T-helper 1 cell (primary cell): ENCODE results near the gene TOR4A.

ENCODE experiments used
- DNase-seq, 5 donors: peaks; one replicate each; pipeline ENCODE4 v3.0.0-alpha.2; 2012 to 2020

TOR4A gene

DNA sequence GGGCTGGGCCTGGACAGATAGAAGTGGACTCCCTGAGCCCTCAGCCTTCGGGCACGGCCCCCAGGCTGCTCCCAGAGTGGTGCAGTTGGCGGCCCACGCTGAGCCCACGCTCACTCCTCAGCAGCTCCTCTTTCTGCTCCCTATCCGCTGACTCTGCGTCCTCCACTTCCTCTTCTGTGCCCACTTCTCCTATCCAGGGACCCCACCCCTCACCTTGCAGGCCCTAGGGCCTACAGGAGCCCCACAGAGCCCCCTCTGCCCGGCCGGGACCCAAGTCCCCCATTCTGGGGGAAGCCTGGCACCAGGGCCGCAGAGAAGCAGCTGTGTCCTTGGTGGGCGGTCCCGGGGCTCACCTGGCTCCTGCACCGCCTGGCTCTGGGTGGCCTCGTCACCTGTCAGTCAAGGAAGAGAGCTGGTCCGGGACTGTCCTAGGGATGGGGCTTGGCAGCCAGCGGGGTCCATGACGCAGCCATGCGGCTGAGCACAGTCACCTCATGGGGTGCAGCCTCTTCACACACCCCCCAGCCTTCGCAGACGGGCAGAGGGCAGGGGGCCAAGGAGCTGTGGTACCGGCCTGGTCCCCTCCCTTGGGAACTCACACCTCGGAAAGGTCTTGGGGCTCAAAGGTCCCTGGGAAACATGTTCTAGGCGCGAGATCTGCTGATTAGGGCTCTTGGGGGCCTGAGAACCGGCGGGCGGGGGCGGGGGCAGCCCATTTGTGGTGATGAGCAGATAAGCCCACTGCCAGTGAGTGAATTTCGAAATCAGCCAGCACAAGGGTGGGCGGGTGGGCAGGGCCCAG is 29.9 kb downstream of the TOR4A start:
- DNase-seq, result peak in 1 of 5 donors; percentile 12

DNA sequence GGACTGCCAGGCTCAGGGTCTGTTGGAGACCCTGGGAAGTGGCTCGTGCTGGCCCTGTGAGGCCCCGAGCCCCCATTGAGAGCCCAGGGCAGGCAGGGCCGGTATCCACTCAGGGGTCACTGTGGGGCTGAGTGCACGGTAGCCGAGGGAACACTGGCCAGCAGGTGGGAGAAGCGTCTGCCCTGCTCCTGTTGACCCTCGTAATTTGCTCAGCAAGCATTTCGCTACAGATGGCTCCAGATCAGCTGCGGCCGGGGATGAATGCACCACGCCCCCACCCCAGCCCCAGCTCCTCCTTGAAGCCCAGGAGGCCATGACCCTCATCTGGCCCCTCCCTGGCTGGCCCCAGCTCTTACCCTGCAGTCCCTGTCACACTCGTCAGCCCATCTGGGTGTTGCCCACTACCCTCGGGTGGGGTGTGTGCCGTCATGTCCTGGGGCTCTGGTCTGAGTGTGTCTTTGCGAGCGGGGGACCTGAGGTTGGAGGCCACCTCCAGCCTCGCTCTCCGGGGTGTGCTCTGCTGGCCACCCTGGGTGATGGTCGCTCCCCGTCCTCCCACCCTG is 30.6 kb downstream of the TOR4A start:
- DNase-seq, result no peak

DNA sequence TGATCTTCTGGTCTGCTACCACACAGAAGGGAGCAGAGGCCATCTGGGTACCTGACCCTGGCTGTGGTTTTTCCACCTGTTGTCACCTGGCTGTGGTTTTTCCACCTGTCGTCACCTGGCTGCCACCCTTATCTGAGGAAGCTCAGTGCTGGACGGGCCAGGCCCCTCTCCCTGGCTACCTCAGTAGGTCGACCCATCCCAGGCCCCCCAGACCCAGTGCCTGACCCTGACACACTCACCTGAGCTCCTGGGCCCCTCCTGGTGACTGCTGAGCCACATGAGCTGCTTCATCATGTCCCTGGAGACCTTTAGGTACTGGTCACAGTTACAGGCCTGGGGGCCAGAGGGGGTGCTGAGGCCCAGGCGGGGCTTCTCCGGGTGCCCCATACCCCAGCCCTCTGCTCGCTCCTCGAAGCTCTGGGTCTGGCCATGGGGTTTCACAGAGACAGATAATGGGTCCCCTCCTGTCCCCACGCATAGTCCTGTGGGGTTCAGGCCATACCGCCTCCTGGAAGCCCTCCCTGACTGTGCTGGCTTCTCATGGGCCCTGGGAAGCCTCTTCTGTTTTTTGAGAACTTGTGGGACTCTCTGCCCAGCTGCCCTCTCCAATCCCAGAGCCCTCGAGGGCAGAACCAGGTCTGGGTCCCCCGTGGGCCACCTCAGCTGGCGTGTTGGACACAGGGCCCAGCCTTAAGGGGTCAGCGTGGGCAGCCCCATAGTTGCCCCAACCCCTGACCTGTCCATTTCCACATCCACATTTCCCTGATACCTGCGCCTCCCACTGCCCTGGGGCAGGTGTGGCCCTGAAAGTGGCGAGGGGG is 32.1 kb downstream of the TOR4A start:
- DNase-seq, result no peak

GRCh38 chr9:137310189-137311052 is 32.9 kb downstream of the TOR4A start:
- DNase-seq, result no peak

- DNase-seq, result peak in 1 of 5 donors; percentile 32
Observed at GRCh38 chr9:137311171-137311985, 33.9 kb downstream of the TOR4A start.

- DNase-seq, result peak in 1 of 5 donors; percentile 8
Observed at GRCh38 chr9:137311986-137312851, 34.7 kb downstream of the TOR4A start.

GRCh38 chr9:137312852-137313325 is 35.4 kb downstream of the TOR4A start:
- DNase-seq, result no peak

DNA sequence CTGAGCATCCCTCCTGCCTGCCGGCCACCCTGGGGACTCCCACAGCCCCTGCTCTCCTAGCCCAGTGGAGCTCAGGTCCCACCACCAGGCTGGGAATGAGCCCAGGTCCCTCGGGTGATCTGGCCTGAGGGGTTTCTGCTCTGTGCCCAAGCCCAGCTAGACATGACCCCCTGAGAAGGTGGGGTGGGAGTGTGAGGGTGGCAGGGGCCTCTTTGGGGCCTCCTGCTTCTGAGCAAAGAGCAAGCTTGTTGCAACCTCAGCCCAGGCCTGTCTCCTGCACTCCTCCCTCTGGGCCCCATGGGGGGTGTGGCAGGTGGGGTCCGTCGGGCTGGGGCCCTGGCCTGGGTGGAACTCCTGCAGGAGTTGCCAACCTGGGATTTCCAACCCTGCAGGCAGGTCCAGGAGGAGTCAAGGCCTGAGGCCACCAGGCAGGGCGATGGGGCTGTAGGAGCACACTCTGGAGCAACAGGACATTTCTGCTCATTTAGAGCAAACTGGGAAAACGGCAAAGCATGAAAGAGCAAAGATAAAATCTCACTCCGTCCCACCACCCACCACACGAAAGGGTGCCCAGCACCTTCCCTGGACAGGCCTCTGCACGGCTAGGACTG is 35.9 kb downstream of the TOR4A start:
- no peak for DNase-seq

GRCh38 chr9:137313956-137314560 is 36.5 kb downstream of the TOR4A start:
- DNase-seq, result peak in 1 of 5 donors; percentile 11

DNA sequence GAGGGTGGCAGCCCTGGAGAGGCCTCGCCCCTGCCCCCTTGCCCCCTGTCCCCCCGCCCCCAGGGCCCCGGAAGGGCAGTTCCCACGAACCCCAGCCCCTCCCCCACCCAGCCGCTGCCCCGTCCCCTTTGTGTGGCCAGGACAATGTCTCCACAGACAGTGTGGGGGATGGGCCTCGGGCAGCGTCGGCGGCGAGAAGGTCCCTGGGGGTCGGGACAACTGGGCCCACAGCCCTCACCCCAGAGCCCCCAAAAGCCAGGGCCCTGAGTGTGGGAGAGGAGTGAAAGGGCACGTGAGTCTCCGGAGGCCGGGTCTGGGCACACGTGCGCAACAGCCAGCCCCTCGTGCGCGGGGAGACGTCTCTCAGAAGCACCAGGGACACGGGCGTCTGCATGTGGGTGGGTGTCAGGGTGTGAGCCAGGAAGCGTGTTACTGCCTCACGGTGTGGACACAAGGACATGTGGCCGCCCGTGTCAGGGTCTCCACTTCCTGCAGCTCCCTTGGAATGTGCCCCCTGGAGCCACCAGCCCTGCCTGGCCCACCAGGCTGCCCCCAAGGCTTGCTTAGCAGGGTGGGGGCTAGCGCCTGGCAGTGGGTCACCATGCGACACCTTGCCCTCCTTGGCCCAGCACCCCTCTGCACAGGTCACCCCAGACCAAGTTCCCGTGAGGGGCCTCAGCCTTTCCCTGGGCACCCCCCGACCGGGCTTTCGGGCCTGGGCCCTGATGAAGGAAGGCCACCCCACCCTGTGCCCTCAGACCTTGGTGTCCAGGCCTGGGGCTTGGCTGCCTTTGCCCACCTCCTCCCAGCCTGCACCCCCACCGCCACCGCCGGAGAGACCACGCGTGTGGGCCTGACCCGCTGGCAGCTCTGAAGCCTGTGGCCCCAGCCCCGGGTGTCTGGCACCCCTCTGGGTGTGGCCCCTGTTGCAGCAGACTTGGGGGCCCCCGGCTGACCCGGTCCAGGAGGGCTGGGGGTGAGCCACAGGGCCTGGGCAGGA is 37.3 kb downstream of the TOR4A start:
- DNase-seq, result peak in 1 of 5 donors; percentile 14

DNA sequence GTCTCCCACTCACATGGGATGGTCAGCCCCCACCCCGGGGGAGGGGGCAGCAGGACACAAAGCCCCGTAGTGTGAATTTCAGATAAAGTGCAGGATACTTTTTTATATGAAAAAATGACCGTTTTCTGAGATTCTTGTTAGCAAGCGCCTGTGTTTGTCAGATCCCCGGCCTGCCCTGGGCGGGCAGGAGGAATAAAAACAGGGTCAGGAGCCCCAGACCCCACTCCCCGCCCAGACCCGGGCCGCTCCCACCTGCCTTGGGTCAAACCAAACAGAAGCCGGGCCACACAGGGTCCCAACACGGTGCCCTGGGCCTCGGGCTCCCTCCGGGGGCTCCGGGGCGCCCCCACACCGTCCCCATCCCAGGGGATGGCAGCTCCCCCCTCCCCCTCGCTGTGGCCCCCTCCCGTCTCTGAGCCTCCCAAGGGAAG is 38.1 kb downstream of the TOR4A start:
- DNase-seq, result peak in 1 of 5 donors; percentile 10

DNA sequence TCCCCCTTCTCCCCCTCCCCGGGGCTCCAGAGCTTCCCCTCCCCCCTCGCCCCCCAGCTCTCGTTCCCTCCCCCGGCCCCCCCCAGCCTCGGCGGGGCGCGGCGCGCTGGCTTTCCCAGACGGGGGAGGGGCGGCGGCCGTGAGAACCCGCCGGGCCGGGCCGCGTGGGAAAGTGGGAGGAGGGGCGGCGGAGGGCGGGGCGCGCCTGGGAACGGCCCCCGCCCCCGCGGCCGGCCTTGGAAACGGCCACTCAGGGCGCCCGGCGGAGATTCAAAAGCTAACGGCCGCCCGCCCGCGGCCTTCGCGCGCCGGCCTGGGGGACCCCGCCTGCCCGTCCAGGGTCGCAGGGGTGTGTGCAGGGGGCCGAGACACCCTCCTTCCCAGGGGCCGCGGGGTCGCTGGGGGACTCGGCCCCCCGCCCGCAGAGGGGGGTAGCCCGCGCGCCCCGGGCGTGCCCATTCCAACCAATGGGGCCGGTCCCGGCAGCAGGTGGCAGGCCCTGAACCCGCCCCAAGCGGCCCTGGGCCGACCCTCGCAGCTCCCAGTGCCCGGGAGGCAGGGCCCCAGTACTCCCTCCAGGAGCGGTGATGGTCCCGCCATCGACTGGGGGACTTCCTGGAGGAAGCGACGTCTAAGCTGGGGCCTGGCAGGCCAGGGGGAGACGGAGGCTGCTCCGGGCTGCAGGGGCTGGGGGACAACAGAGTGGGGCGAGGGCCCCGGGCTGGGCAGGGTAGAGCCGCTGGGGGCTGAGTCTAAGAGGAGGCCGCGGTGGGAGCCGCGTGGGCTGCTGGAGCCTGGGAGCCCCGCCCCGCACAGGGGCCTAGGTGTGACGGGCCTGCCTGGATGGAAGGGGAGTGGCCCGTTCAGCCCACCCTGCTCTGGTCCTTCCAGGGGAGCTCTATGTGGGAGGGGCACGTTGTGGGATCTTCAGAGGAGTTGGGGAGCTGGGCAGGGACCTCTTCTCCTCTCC is 38.8 kb downstream of the TOR4A start:
- peak in 1 of 5 donors; percentile 9 for DNase-seq

DNA sequence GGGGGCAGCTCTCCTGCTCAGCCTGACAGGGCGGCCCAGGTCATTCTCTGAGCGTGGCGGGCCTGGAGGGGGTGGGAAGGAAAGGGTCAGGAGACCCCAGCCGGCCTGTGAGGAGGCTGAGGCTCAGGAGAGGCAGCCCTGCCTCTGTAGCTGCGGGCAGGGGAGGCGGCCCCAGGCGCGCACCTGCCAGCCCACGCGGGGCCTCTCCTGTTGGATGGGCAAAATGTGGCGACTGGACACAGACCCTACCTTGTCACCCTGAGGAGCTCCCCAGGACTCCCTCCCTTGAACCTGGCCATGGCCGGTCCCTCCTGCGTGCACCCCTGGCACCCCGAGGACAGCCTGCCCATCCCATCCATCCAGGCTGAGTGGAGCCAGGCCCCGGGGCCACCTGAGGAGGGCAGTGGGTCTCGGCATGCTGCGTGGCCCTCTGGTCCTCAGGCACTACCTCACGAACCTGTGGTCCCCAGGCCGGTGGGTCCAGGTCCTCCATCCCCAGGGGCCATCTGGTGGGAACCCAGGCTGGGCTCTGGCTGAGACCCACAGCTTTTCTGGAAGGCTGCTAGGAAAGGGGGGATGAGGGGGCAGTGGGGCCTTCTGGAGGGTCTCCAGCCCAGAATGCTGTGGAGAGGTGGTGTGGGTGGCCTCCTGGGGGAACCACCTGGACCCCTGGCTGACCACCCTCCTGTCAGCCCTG is 39.6 kb downstream of the TOR4A start:
- DNase-seq, result no peak

GRCh38 chr9:137317718-137318511 is 40.4 kb downstream of the TOR4A start:
- DNase-seq, result no peak

DNA sequence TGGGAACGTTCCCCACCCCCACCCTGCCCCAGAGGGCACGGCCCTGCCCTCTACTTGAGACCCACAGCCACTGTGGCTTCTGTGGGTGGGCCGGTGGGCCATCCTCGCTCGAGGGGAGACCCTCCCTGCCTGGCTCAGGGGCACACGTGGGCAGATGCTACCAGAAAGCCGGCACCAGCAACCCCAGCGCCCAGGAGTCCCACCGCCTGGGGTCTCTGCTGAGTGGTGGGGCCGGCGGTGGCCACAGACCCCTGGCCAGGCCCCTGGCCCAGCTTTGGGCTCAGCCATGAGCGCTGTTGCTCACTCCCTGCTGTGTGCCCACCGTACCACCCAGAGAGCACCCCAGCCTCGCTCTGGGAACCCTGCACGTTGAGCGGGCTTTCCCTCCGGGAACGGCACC is 41.1 kb downstream of the TOR4A start:
- peak in 1 of 5 donors; percentile 11 for DNase-seq
